Urinary bladder (tissue), 4 donors: ENCODE results near the gene ARHGAP15. TPM values are rescaled to one million over a fixed set of nuclear protein-coding genes. Genes with fewer than 3 reads are reported as not detected.

Experiments used
- DNase-seq: peaks from one replicate; pipeline ENCODE4 v3.0.0-alpha.2; 2015; ENCODE audit errors: extremely low spot score
- H3K27ac ChIP-seq: one replicate; pipeline ENCODE4 v1.5.1; 2013; ENCODE audit warnings: low read depth, mild to moderate bottlenecking, moderate library complexity
- H3K36me3 ChIP-seq: one replicate; pipeline ENCODE4 v1.6.1; 2013; ENCODE audit warnings: mild to moderate bottlenecking, moderate library complexity; ENCODE audit not compliant: insufficient read depth
- H3K4me1 ChIP-seq: one replicate; pipeline ENCODE4 v1.6.1; 2013; ENCODE audit warnings: mild to moderate bottlenecking, moderate library complexity; ENCODE audit not compliant: insufficient read depth
- H3K4me3 ChIP-seq: one replicate; pipeline ENCODE4 v1.5.1; 2013; ENCODE audit warnings: low read depth, low read length
- WGBS: extraction: QIAGEN DNeasy Blood & Tissue Kit; methylation state at CpG from one replicate; pipeline ENCODE4 v1.1.7; 2013; 5-methylcytosine and 5-hydroxymethylcytosine counted together
- polyA plus RNA-seq: library from polyadenylated mRNA; stranded (reverse); fragments of 200-250 nt; gene quantifications from one replicate; pipeline ENCODE4 v1.2.3, GENCODE V29; 2013
- total RNA-seq: library from RNA; depleted of rRNA; stranded (reverse); fragments of >200 nt; gene quantifications from one replicate; pipeline ENCODE4 v1.2.3, GENCODE V29; 2014
- donor health status: healthy with polysubstance abuse.
- donor health status: healthy.

The ARHGAP15 gene
- total and polyA plus RNA-seq, 2 donors: 3.9 to 107 TPM

DNA sequence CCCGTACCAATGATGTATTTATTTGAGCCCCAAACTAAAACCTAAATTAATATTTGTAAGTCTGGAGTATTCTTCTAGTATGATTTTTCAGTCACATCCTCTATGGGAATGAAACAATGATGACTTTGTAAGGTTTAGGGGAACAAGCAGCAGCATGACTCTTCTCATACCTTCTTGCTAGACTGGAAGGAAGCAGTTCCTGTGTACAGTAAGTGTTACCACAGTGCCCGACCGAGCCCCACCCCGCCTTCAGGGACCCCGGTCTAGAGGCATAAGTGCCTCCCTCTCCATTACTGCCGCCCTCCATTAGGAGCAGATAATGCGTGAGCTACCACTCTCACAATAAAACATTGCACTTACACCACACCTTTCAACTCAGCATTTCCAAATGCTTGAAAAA is 599.3 kb downstream of the ARHGAP15 start:
- no peaks in the 10 kb centered on the region for H3K4me1 ChIP-seq
- 84% methylated on average over 7 of the region's 7 CpGs for WGBS
- no peak overlapping the region for H3K27ac ChIP-seq
- H3K4me3 ChIP-seq: no peak overlapping the region
- DNase-seq: no peak
- no peaks in the 10 kb centered on the region for H3K36me3 ChIP-seq

DNA sequence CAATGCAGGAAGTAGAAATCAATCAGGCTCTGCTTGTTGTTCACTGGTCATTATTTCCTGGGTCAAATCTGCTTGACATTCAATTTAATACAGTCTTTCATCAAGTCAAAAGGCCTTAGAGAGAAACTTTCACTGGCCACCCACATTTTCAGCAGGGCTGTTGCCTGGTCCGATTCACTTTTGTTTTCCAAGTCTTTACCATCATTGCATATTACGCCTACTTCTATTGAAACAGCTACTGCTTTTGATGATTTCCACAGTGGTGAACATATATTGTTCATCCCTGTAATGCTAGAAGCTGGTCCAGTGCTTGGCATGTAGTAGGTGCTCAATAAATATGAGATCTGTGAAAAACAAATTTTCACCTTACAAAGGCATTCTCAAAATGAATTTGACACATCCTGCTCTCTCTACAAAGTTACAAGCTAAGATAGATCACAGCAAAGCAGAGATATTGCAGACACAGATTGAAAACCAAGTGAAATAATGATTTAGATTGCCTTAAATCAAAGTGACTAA is 600.1 kb downstream of the ARHGAP15 start:
- Histone ChIP-seq H3K4me1 (no peaks in the 10 kb centered on the region), H3K27ac (no peak overlapping the region), H3K4me3 (no peak overlapping the region), H3K36me3 (no peaks in the 10 kb centered on the region)
- WGBS: 92% methylated on average over 2 of the region's 2 CpGs
- DNase-seq: no peak

DNA sequence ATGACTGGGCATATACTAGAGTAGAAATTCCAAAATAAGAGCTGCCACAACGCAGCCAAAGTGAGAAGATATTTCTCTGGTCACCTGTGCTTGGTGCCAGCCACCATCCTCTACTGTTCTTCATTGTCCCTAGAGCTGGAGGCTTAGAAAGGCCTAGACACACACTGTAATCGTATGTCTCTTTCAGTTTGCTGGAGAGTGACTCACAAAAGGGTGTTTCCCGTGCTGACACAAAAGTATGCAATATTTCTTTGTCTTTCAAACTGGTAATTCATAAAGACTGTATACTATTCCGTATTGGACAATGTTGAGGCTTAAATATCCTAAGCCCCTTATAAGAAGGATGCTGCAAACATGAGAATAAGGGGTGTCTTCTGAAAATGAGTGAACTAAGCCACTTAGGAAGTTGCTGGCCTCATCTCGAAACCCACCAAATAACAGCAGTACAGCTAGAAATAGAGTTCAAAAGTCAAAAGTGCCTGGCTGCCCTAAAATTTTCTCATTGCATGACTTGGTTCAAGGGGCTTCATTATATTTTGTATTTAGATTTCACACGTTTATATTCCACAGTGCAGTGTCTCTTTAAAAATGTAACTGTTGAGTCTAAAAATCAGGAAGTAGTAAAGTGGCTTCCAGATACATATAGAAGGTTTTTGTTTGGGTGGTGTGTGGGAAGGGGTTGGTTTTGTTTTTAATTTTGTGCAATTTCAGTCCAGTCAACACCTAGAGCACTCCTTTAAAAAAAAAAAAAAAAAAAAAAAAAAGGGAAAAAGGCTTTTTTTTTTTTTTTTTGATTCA is 601.1 kb downstream of the ARHGAP15 start:
- no peaks in the 10 kb centered on the region for H3K36me3 ChIP-seq
- H3K4me1 ChIP-seq: no peaks in the 10 kb centered on the region
- DNase-seq: no peak
- H3K27ac ChIP-seq: no peak overlapping the region
- 73% methylated on average over 6 of the region's 6 CpGs for WGBS
- no peak overlapping the region for H3K4me3 ChIP-seq

DNA sequence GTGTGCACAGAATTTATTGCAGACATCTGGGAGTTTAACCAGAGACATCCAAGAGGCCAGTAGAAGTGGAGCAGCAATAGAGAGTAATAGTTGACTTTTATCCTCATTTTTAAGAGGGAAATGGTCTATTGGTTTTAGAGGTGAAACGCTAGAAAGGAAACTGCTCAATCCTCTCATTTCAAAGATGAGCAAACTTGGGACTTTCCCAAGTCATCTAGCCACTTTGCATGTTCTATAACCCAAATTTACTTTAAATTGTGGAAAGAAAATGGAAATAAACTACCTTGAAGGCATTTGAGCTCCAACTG is 601.7 kb downstream of the ARHGAP15 start:
- WGBS: 82% methylated on average over 1 of the region's 1 CpG
- no peak overlapping the region for H3K27ac ChIP-seq
- no peaks in the 10 kb centered on the region for H3K4me1 ChIP-seq
- DNase-seq: no peak
- H3K36me3 ChIP-seq: no peaks in the 10 kb centered on the region
- no peak overlapping the region for H3K4me3 ChIP-seq

DNA sequence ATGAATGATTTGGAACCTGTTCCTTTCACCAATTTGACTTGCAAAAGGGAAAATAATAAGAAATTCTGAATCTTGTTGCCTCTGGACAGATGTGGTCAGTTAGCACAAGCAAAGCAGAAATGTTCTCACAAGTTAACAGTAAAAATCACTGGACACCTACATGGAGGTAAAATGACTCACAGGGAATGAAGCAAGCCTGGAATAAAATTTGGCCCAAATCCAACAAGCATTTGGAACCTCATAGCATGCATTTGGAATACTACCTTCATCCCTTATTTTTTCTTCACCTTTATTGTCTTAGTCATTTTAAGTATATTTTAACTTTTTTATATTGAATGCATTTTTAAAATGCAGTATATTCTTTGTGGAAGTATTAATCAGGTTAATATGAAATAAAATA is 602.9 kb downstream of the ARHGAP15 start:
- H3K4me1 ChIP-seq: no peaks in the 10 kb centered on the region
- DNase-seq: no peak
- no peak overlapping the region for H3K4me3 ChIP-seq
- H3K36me3 ChIP-seq: no peaks in the 10 kb centered on the region
- H3K27ac ChIP-seq: no peak overlapping the region

DNA sequence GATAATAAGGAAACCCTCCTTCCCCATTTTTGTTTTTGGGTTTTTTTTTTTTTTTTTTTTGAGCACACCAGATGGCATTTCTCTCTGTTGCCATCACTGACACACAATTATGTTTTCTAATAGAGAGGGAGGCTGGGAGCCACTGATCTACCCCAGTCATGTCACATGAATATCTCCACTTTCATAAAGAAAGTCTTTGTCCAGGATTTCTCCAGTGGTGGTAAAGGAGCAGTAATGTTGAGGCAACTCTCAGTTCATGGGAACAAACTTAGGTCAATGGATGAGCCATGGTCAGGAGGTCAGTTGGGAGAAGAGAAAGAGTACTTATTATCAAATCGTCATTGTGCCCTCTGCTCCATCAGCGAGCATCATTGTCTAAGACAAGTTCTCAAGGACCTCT is 603.7 kb downstream of the ARHGAP15 start:
- no peak overlapping the region for H3K27ac ChIP-seq
- DNase-seq: no peak
- WGBS: 89% methylated on average over 2 of the region's 2 CpGs

DNA sequence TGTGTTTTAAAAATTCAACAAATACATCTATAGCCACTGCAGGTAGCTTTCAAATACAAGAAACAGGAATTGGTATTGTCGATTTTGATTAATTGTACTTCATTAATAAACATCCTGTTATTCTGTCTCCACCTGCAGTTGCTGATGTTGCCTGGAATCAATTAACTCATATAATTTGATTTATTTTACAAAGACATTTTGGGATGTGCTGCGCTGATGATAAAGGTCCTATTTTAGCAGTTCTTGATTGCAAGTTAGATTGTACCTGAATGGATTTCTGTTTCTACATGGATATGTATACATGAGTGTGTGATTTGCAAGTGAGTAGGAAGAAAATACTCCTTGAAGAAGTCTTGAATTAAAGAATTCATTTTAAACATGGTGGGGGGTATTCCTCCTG is 605.3 kb downstream of the ARHGAP15 start:
- Histone ChIP-seq H3K27ac (no peak overlapping the region), H3K36me3 (no peaks in the 10 kb centered on the region), H3K4me3 (no peak overlapping the region), H3K4me1 (no peaks in the 10 kb centered on the region)
- no peak for DNase-seq
- WGBS: 89% methylated on average over 2 of the region's 2 CpGs

More for the DNA sequence above, 603.7 kb downstream of the ARHGAP15 start:
- Histone ChIP-seq H3K4me1 (no peaks in the 10 kb centered on the region), H3K36me3 (no peaks in the 10 kb centered on the region), H3K4me3 (no peak overlapping the region)

DNA sequence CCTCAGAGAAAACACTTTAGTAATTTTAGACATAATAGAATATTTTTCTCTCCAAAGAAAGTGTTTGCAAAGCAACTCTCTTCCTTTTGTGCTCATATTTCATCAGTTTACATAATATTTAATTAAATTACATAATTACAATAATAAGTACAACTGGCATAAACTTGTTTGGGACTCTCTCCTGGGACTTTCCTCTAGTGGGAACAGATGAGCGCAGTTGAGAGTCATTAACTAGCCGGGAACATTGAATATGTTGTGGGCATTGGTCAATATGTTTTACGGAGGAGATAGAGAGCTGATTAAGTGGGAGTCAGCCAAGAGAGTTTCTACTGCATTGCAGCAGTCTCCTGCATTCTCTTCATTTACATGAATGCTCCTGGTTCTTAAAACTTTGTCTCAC is 607.7 kb downstream of the ARHGAP15 start:
- no peak for DNase-seq
- Histone ChIP-seq H3K4me3 (no peak overlapping the region), H3K4me1 (no peaks in the 10 kb centered on the region), H3K27ac (no peak overlapping the region), H3K36me3 (no peaks in the 10 kb centered on the region)
- WGBS: 94% methylated on average over 3 of the region's 3 CpGs

DNA sequence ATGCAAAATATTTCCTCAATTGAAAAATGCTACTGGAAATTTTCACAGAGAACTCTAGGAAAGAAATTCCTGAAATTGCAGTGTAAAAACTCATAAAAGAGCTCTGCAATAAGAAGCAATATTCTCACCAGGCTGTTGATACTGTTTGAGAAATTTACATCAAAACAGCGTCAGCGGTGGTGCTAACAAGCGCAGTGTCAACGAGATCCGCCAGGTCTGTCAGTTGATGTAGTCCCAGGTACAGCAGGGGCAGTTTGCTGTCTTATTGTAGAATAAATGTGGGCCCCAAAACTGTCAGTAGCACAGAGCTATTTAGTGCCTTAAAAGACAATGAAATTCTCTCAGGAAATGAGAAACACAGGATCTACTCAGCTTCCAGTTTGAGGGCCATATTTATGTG is 611.2 kb downstream of the ARHGAP15 start:
- no peak for DNase-seq
- 92% methylated on average over 5 of the region's 5 CpGs for WGBS
- H3K36me3 ChIP-seq: no peaks in the 10 kb centered on the region
- H3K4me1 ChIP-seq: no peaks in the 10 kb centered on the region
- no peak overlapping the region for H3K27ac ChIP-seq
- H3K4me3 ChIP-seq: no peak overlapping the region

DNA sequence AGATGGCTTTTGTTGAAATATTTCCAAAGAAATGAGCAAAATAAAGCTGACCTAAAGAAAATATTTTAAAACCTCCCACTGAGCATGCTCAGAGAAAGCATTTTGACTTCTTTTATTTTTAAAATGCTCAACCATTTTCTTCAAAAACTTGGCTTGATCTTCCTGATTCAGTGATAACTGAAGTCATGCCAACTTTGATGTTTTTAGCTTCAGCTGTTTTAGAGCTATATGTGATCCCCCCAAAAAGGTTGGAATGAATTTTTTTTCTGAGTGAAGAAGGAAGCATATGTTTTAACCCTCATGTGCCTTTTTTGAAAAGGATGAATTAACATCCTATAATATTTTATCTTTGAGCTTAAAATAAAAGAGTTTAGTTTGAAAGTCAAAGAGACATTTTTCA is 612.0 kb downstream of the ARHGAP15 start:
- Histone ChIP-seq H3K4me3 (no peak overlapping the region), H3K4me1 (no peaks in the 10 kb centered on the region), H3K36me3 (no peaks in the 10 kb centered on the region), H3K27ac (no peak overlapping the region)
- no peak for DNase-seq

DNA sequence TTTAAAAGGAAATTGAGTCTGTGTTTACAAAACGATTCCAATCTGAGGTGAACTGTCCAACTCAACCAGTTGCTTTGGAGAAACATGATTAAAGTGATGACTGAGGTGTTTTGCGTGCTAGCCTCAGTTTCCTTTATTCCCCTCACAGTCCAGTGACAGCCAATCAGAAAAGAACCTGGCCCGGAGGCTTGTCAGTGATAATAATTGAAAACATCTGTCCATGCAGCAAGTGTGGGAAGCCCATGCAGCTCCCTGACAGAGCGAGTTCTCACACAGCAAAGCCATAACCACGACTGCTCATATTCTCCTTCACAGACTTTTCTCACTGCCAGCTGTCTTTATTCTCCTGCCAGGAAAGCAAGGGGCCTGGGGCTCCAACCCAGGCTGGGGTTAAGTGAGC is 613.4 kb downstream of the ARHGAP15 start:
- no peaks in the 10 kb centered on the region for H3K36me3 ChIP-seq
- no peaks in the 10 kb centered on the region for H3K4me1 ChIP-seq
- no peak overlapping the region for H3K27ac ChIP-seq
- H3K4me3 ChIP-seq: no peak overlapping the region
- 70% methylated on average over 5 of the region's 5 CpGs for WGBS
- no peak for DNase-seq

DNA sequence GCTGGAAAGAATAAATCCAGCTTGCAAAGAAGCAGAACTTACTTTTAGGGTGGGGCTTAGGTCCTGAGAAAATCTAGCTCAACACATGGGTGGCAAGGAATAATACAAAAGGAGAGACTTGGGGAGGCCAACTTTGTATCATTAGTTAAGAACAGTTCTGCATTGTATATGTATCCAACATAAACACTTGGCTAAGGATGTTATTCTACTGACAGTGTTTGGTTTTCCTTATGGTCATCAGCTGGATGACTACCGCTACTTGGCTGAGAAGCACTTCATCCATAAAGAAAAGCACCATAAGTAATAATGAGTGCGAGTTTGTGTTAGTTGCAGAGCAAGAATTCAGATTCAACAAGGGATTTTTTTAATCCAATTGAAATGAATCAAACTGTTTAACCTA is 614.9 kb downstream of the ARHGAP15 start:
- WGBS: 96% methylated on average over 2 of the region's 2 CpGs
- Histone ChIP-seq H3K36me3 (no peaks in the 10 kb centered on the region), H3K27ac (no peak overlapping the region), H3K4me1 (no peaks in the 10 kb centered on the region), H3K4me3 (no peak overlapping the region)
- DNase-seq: no peak

DNA sequence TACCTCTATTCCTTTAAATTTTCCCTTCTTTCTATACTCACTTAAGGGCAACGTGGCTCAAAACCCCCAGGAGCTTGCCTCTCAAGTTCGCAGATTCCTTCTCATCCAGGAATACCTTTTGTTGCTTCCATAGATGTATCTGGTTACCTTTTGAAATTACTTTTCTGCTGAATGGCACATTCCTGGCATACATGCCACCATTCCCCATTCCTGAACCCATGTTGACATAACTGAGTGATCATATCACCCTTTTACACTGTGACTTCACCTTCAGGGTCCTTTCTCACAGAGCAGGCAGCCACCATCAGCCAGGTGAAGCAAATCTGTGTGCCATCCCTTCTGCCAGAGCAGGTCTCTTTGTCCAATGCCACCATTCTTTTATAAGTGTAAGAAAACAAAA is 615.8 kb downstream of the ARHGAP15 start:
- no peaks in the 10 kb centered on the region for H3K36me3 ChIP-seq
- H3K27ac ChIP-seq: no peak overlapping the region
- DNase-seq: no peak
- H3K4me3 ChIP-seq: no peak overlapping the region
- H3K4me1 ChIP-seq: no peaks in the 10 kb centered on the region
- 92% methylated on average over 2 of the region's 2 CpGs for WGBS

DNA sequence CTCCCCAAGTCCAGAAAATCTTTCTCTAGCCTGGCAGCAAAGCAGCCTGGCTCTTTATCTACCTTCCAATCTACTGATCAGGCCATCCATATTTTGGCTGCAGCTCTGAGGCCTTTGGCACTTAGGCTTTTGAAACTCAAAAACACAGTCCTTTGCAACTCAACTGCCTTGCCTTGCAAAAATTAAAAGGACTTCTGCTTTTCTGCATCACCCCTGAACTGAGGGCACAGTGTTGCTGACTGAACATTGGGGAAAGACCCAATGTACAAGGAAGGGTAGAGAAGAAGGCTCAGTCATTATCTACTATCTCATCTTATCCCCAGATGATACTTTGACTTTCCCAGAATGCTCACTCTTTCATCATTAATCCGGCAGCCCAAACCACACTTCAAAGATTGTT is 625.5 kb downstream of the ARHGAP15 start:
- Histone ChIP-seq H3K4me1 (no peaks in the 10 kb centered on the region), H3K4me3 (no peak overlapping the region), H3K36me3 (no peaks in the 10 kb centered on the region), H3K27ac (no peak overlapping the region)
- 86% methylated on average over 1 of the region's 1 CpG for WGBS
- no peak for DNase-seq
